Mucosa of gallbladder (tissue), 1 donor: ENCODE measurements around the gene SKAP1. TPM values are rescaled to one million over a fixed set of nuclear protein-coding genes. Genes with fewer than 3 reads are reported as not detected.
"Not testable (repeated sequence)": the region's sequence is repeated elsewhere in the genome, so short reads cannot be mapped to it uniquely, and the experiment has no call there.

Experiments
- DNase-seq: peaks from one replicate; pipeline ENCODE4 v3.0.0-alpha.2; 2020; ENCODE audit warnings: low spot score
- total RNA-seq: library from RNA; stranded (reverse); gene quantifications from one replicate; pipeline ENCODE4 v1.2.1, GENCODE V29; 2021
- donor health status: DM: no; HTN: no; CAD: no.

SKAP1 gene
- total RNA-seq, 1 donor from 2014 or later = 5.4 TPM

DNA sequence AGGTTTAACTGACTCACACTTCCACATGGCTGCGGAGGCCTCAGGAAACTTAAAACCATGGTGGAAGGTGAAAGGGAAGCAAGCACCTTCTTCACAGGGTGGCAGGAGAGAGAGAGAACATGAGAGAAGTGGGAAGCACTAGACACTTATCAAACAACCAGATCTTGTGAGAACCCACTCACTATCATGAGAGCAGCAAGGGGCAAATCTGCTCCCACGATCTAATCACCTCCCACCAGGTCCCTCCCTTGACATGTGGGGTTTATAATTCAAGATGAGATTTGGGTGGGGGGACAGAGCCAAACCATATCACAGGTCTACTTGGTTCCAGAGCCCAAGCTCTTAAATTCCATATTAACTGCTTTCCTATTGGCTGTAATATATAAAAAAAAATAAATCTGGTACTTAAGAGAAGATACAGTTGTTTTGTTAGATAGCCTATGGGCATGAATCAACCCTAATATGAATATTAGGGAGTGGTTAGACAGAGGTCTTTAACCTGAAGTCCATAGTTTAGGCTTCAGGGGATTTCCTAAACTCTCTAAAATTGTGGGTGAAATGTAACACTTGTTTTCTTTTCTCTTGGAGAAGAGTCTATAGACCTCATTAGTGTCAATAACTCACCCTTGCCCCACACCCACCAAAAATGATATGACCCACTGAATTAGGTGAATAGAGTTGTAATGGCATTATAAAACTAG lies 56.7 kb downstream of the SKAP1 start:
- DNase-seq = no peak

DNA sequence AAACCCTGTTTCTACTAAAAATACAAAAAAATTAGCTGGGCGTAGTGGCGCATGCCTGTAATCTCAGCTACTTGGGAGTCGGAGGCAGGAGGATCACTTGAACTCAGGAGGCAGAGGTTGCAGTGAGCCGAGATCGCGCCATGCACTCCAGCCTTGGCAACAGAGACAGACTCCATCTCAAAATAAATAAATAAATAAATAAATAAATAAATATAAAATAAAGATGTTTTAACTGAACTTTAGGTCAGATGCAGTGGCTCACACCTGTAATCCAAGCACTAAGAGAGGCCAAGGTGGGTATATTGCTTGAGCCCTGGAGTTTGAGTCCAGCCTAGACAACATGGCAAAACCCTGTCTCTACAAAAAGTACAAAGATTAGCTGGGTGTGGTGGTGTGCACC lies 61.0 kb downstream of the SKAP1 start:
- not testable (repeated sequence) for DNase-seq

DNA sequence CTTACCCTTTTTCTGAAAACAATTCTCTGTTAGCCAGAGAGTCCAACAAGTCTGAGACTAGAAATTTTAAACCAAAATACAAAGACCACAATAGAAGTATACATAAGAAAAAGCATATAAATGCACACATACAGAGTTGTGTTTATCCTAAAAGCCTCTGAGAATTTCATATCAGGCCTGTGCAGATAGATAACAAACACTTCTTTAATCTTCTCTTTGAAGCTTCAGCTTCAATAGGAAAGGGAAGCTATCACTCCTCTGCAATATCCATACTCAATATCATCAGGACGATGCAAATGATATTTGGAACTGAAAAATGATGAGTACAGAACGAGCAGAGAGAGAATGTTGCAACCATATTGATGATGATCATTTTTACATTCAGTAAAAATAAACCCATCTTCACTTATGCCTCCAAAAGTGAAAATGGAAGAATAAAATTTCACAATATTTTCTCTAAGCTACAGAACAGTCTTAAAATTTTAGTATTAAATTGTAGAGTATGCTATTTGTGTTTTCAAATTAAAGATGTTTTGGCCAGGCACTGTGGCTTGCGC lies 61.6 kb downstream of the SKAP1 start:
- no peak for DNase-seq

DNA sequence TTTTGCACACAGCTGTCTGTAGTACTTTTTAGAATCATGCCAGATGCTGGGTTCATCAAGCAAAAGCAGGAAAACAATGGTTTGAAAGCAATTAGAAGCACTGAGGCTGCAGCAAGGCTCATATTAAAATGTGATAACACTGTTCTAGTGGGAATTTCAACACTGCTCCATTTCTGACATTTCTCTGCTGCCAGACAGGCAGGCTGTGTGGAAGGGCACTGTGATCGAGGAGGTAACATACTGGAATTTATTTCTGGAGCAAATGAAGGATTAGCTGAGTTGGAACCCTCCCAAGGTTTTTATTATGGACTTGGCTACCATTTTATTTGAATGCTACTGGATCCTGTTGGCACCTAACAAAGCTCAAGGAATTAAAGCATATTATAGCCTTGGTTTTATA lies 66.9 kb downstream of the SKAP1 start:
- DNase-seq = no peak

DNA sequence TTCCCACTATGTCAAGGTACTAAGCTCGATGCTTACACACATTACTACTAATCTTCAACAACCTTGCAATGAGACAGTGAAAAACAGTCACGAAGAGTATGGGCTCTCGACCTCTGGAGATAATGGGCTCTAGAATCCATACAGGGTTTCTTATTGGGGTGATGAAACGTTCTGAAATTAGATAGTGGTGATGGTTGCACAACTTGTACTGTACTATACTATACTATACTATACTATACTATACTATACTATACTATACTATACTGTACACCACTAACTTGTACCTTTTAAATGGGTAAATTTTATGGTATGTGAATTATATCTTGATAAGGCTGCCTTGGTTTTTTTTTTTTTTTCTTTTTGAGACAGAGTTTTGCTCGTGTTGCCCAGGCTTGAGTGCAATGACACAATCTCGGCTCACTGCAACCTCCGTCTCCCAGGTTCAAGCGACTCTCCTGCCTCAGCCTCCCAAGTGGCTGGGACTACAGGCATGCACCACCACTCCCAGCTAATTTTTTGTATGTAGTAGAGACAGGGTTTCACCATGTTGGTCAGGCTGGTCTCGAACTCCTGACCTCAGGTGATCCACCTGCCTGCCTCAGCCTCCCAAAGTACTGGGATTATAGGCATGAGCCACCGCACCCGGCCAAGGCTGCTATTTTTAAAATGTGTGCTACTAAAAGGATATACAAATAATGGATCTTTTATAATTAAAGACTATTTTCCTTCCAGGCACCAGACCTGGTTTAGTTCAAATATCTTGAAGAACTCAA lies 69.0 kb downstream of the SKAP1 start:
- DNase-seq = not testable (repeated sequence)

DNA sequence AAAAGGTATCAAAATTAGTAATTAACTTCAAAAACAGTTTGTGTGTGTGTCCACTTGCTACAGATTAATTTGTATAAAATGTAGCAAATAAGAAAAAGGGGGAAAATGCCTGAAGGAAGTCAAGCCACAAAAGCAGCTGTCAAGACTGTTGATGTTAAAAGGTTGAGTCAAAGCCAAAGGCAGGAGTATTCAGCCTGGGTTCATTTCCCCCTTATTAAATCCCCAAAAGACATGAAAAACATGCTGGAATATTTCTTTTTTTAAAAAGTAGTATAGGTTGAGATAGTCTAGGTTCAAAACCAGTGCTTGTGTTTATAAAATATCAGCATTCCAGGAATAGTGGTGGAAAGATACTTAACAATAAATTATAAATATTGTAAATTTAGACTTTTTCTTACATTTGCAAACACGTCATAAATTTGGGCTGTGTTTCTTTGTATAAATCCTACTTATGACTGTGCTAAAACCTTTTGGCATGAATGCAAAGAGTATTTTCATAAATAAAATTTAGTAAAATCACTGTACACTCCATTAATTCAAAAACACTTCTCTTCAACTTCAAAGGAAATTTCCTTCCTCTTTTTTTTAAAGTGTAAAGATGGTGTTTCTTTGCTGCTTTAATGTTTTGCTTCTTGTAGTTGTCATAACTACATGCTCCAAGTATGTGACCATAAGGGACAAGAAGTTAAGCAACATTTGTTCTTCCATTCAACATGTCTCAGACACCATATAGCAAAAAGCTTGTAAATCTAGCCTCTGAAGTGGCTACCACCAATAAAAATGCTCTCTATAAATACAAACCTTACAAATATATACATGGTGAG lies 72.0 kb downstream of the SKAP1 start:
- no peak for DNase-seq

DNA sequence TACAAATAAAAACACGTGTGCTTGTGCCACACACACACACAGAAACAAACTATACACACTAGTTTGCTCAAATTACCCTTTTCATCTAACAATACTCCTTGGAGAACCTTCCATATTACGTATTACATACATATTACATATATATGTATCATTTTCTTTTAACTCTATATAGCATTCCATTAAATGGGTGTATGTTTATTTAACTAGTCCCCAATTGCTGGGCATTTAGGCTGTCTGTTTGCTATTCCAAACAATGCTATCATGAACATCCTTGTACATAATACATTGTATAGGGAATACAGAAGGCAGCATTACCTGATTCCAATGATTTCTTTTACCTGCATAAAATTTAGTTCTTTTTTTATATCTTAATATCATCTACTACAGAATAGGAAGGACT lies 73.1 kb downstream of the SKAP1 start:
- DNase-seq = no peak

DNA sequence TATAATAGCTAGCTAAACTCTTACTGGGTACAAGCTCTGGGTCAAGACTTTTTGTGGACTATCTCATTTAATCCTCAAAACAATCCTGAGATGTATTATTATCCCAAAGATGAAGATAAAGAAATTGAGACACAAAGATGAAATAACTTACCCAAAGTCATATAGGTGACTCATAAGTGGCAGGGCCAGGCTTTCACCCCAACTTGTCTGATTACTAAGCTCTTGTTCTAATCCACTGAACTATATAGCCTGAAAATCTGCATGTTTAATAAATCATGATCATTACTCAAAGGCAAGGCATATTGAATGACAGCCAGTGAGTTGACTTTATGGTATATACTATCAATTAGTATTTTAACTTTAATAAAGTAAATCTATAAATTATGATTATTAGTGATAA lies 77.4 kb downstream of the SKAP1 start:
- DNase-seq = no peak

DNA sequence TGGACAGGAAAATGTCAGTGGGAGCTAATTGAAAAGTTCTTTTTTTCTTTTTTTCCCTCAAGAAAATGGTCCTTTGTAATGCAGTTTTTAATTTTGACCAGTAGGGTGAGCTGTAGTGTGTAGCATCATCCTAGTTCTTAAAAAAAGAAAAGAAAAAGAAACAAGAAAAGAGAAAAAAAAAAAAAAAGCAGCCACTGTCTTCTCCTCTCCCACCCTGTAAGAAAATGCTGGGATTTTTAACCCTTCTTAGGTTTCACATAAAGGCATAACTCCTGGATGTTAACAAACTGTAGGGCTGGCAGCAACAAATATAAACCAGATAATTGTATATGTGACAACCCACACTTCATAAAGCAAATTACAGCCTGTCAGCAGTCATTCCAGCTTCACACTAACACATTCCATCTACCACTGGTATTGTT lies 78.1 kb downstream of the SKAP1 start:
- DNase-seq = no peak

DNA sequence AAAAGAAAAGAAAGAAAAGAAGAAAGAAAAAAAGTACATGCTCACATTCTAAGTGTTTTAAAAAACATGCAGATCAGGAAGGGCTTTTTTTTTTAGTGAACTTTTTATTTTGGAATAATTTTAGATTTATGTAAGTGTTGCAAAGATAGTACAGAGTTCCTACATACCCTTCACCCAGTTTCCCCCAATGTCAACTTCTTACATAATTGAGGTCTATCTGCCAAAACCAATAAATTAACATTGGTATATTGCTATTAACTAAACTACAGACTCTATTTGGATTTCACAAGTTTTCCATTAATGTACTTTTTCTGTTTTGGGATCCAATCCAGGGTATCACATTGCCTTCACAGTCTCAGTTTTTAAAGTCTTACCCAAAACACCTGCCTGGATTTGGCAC lies 81.7 kb downstream of the SKAP1 start:
- no peak for DNase-seq

DNA sequence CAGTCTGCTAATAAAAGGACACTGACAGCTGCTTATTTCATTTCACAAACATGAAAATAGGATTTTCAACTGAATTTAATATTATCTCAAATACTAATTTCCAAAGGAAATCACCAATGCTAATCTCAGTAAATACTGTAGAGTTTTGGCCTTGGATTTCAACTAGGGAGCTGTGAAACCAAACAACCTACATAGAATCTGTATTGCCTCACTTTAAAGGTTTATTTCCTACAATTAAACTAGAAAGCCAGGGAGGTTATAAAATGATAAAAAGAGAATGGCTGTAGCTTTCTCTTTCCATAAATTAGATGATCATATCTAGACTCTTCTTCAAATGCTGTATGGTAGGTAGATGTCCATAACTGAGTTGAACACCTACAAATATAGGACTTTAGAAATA lies 82.8 kb downstream of the SKAP1 start:
- no peak for DNase-seq

DNA sequence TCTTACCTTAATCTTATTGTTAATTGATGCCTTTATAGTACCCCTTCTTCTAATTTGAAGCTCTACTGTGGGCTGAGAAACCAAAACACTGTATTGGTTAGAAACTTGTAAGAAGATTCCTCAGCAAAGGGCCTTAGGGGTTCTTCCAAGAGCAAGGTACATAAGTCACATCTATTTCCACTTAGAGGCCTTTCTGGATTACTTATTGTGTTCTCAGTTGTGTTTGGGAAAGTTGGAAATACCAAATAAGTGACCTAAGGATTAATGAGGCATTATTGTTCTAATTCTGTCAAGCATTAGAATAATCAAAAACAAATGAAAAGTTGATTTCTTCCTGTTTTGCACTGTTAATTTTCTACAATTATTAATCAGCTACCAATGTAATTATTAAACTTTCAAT lies 85.8 kb downstream of the SKAP1 start:
- DNase-seq = no peak

DNA sequence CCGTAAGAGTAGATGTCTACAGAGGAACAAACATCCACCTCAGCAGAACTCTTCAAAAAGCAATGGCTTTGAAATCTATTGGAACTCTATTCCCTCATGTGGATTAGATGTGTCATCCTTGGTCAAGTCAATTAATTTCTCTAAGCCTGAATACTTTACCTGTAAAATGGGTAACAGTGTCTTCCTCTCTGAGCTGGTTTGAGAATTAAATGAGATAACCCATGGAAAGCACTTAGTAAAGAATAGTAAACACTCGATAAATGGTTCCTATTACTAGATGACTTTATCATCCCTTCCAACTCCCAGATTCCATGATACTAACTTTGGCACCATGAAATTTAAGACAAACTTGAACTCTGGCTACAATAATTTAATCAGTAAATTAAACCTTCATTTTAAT lies 89.1 kb downstream of the SKAP1 start:
- no peak for DNase-seq

DNA sequence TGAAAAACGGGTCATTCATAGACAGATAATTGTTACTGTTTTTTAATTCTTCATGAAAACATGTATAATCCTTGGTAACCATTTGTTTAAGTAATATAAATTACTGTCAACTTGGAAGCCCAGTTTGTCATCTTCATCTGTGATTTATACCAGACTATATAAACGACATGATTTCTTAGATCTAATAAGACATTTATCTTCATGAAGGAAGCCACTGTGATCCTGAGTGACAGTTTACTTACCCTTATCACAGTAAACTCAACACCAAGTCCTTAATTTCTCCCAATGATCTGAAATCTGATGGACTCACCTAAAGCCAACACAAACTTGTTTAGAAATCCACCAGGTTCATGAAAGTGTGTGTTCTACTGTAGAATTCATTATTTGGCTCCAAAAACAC lies 91.3 kb downstream of the SKAP1 start:
- DNase-seq = no peak

DNA sequence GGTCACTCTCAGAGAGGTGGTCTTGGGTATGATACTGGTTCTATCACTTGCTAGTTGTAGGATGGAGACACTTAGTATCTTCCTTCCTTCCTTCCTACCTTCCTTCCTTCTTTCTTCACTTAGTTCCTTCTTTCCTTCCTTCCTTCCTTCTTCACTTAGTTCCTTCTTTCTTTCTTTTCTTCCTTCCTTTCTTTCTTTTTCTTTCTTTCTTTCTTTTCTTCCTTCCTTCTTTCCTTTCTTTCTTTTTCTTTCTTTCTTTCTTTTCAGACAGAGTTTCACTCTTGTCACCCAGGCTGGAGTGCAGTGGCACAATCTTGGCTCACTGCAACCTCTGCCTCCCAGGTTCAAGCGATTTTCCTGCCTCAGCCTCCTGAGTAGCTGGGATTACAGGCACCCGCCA lies 92.1 kb downstream of the SKAP1 start:
- DNase-seq = not testable (repeated sequence)

DNA sequence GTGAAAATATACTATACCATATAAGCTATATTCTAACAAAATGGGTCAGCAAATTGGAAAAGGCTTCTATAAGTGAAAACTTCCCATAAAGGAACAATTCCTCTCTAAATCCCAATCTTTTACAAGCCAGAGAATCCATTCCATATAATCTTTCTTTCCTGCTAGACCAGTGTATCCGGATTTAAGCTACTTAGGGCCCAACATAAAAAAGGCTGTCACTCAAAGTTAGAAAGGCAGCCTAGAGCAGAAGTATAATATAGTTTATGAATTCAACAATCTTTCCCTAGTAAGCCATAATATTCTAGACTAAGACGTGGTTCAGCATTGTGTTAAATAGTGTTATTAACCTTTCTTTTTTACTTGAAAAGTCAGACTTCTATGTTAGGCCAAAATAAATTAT lies 93.0 kb downstream of the SKAP1 start:
- no peak for DNase-seq

DNA sequence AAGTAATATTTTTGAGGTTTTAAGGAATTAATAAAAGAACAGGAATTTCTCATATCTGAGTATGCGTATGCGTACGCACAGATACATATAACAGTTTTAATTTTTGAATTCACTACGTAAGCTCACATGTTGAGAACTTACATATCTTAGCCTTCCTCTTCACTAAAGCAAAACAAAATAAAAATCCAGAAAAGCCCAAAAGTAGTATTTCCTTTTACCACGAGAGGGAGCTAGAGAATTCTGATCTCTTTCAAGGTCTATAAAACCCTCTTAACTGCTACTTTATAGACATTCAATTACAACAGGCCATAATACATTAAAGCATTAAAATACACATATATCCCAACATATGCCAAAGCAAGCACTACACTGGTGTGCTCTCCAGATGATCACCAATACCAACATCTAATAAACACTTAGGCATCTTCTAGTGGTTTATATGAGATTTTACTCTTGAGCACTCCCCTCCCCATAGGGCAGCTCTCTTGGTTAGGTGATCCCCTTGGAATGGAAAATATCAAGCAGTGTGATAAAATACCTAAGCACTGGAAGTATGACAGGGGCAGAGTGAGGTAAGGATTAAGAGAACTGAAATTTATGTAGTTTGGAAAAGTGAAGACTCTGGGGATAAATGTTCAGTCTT lies 94.0 kb downstream of the SKAP1 start:
- DNase-seq = no peak

DNA sequence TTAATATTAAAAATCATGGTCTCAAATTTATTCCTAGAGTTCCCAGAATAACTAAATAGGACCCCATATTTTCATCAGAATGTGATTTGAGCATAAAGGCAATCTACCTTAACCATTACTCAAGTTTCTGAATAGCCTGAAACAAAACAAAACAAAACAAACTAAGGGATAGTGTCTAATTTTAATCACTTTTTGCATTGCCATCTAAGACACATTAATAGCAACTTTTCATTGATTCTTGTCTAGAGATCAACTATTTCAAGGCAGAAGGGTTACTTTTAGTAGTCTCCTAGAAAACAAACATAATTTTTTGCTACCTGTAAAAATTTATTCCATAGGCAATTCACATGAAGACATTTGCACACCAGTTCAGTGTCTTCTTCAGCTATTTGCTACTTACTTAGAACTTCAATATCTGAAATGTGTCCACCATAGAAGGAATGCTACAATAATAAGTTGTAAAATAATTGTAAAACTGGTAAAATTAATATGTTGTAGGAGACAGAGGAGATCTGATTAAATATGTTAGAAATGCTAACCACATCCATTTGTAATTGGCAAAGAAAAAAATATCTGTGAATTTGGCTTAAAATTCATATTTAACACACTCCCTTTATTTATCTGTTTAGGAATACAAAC lies 94.7 kb downstream of the SKAP1 start:
- no peak for DNase-seq

DNA sequence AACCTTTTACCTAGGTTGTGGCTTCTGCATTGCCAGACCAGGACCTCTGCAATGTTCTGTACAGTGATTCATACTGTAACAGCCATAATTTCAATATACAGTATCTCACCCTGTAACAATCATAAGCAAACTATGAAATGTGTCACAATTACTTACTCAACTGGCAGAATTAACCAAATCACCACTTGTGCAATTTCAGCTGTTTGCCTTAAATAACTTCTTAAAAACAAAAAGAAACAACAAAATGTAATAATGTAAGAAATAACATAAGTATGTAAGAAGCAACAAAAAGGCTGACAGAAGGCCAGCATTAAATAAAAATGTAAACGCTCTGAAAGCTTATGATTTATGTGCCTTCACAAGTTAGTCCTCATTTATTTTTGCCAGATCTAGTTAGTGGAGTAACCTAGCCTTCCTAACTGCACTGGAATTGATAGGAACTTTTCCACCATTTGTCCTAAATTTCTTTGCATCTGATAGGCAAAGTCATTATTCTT lies 96.9 kb downstream of the SKAP1 start:
- DNase-seq = no peak

DNA sequence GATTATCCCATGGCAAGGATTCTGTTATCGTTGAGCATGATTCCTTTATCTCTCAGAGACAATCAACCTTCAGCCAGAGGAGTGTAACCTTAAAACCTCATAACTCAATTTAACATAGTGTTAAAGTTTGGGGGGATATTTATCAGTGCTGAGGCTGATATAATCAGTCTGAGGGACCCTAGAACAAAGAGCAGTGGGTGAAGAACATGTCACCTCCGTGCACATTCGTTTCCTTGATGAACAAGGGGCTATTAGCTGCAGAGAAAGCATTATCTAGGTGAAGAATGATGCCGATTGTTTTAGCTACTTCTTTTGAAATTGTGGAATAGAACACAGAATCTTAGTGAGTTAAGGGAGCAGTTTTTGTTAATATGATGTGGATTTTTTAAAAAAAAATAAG lies 99.1 kb downstream of the SKAP1 start:
- DNase-seq = no peak

DNA sequence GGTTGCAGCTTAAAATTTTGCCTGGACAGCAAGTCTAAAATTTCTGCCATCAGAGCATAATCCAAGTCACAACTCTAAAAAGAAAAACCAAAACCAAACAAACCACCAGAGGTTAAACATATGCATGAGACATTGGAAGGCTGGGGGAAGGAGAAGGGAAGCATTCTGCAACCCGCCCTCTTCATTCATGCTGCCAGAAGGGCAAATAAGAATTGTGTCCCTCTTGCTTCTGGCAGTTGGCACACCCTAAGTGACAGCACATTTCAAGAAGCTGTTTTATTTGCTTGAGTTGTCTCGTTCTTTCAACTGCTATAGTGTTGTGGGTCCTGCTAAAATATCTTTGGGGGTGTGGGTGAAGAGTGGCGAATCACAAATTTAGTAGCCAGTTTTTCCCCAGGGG lies 99.6 kb downstream of the SKAP1 start:
- DNase-seq = no peak
